Calu3 (cell line): Measurements from ENCODE around the gene ST6GALNAC6. TPM values are rescaled to one million over a fixed set of nuclear protein-coding genes. Genes with fewer than 3 reads are reported as not detected.

Source experiments
- BruUV-seq: library from RNA; stranded (reverse); fragments of 400-500 nt; replicated peaks from 2 replicates; lab custom pipeline; 2021; lab: Mats Ljungman, UMichigan
- CTCF ChIA-PET: fragments of 300-600 bp; sonication (Branson Sonifier 250); formaldehyde crosslinking; loops from one replicate; lab custom pipeline; 2022; ENCODE audit warnings: antibody characterized with exemption; lab: Charles Lee
- DNase-seq: peaks from one replicate; pipeline ENCODE4 v3.0.0; 2022
- H3K27ac Mint-ChIP-seq: one replicate; pipeline ENCODE4 v1.8.0; 2022; ENCODE audit warnings: mixed read lengths; ENCODE audit not compliant: unreplicated experiment
- H3K27me3 Mint-ChIP-seq: one replicate; pipeline ENCODE4 v1.8.0; 2022; ENCODE audit warnings: mixed read lengths; ENCODE audit not compliant: unreplicated experiment
- H3K36me3 Mint-ChIP-seq: one replicate; pipeline ENCODE4 v1.8.0; 2022; ENCODE audit warnings: mild to moderate bottlenecking, moderate library complexity, mixed read lengths; ENCODE audit not compliant: insufficient read depth, unreplicated experiment
- H3K4me1 Mint-ChIP-seq: one replicate; pipeline ENCODE4 v1.8.0; 2022; ENCODE audit warnings: mild to moderate bottlenecking, low read depth, mixed read lengths; ENCODE audit not compliant: unreplicated experiment
- H3K4me3 Mint-ChIP-seq: one replicate; pipeline ENCODE4 v1.8.0; 2022; ENCODE audit warnings: mild to moderate bottlenecking, low read depth, moderate library complexity, mixed read lengths; ENCODE audit not compliant: unreplicated experiment
- H3K9me3 Mint-ChIP-seq: one replicate; pipeline ENCODE4 v1.8.0; 2022; ENCODE audit warnings: low read depth, mixed read lengths; ENCODE audit not compliant: unreplicated experiment
- CTCF ChIP-seq: fragments of 200-600 bp; IDR thresholded peaks from one replicate; pipeline ENCODE4 v1.8.0; 2022; ENCODE audit warnings: antibody characterized with exemption; ENCODE audit not compliant: unreplicated experiment
- intact Hi-C: fragments of 100-400 bp; cut with micrococcal nuclease; formaldehyde crosslinking; loops from one replicate; pipeline ENCODE4 v1.10.0; 2022; ENCODE audit not compliant: unreplicated experiment
- total RNA-seq: library from RNA; stranded (reverse); gene quantifications from 2 replicates; pipeline ENCODE4 v1.2.3, GENCODE V29; 2022

Gene ST6GALNAC6
- total RNA-seq, 1 experiment from 2014 or later: 9.1 TPM

GRCh38 chr9:127878001-127878651 is 21.3 kb downstream of the ST6GALNAC6 start:
- intact Hi-C loops: no loop called here
- Mint-ChIP-seq H3K27me3 (no peaks in the 10 kb centered on the region), H3K4me1 (no peaks in the 10 kb centered on the region), H3K9me3 (no peaks in the 10 kb centered on the region), H3K4me3 (peak overlapping the region; percentile 60), H3K36me3 (peaks cover 16% of the 10 kb centered on the region), H3K27ac (no peak overlapping the region)
- no peak for DNase-seq
- no peak for TF ChIP-seq CTCF
- BruUV-seq: no TSS peak
- CTCF ChIA-PET: no interaction called here

- intact Hi-C loops: no loop called here
- TF ChIP-seq CTCF: no peak
- H3K9me3 Mint-ChIP-seq: no peaks in the 10 kb centered on the region
- no TSS peak for BruUV-seq
- H3K4me3 Mint-ChIP-seq: peak within 1 kb of the TSS; percentile 60
- peak; percentile 58 for DNase-seq
- H3K4me1 Mint-ChIP-seq: no peaks in the 10 kb centered on the region
- CTCF ChIA-PET: no interaction called here
- H3K27ac Mint-ChIP-seq: no peak within 1 kb of the TSS
- peaks cover 14% of the 10 kb centered on the region for H3K36me3 Mint-ChIP-seq
- no peaks in the 10 kb centered on the region for H3K27me3 Mint-ChIP-seq
These were observed 21.8 kb downstream of the ST6GALNAC6 start, which contains the start of gene AK1 for GRCh38 chr9:127877566-127877998. Gene AK1, minus strand, starts transcription at chr9:127877675. Its CDS starts 3,058 bp downstream, at chr9:127874617.

- CTCF ChIA-PET: no interaction called here
- Mint-ChIP-seq H3K4me1 (no peaks in the 10 kb centered on the region), H3K36me3 (peaks cover 11% of the 10 kb centered on the region), H3K9me3 (no peaks in the 10 kb centered on the region), H3K4me3 (peak overlapping the region; percentile 60), H3K27ac (no peak overlapping the region), H3K27me3 (no peaks in the 10 kb centered on the region)
- no TSS peak for BruUV-seq
- TF ChIP-seq CTCF: no peak
- intact Hi-C loops: no loop called here
- DNase-seq: no peak
These were observed 22.4 kb downstream of the ST6GALNAC6 start for GRCh38 chr9:127876764-127877562.

GRCh38 chr9:127876026-127876763 is 23.2 kb downstream of the ST6GALNAC6 start:
- DNase-seq: no peak
- Mint-ChIP-seq H3K36me3 (peaks cover 11% of the 10 kb centered on the region), H3K27me3 (no peaks in the 10 kb centered on the region), H3K27ac (no peak overlapping the region), H3K4me1 (no peaks in the 10 kb centered on the region), H3K4me3 (no peak overlapping the region), H3K9me3 (no peaks in the 10 kb centered on the region)
- BruUV-seq: no TSS peak
- intact Hi-C loops: no loop called here
- CTCF ChIA-PET: no interaction called here
- TF ChIP-seq CTCF: no peak
